ENCODE data around the gene PCSK6.
"Not testable (repeated sequence)": the region's sequence is repeated elsewhere in the genome, so short reads cannot be mapped to it uniquely, and the experiment has no call there.

Gene PCSK6

GRCh38 chr15:101481917-101482525 is 7.5 kb downstream of the PCSK6 start:
- DNase-seq = no peak

GRCh38 chr15:101481381-101481705 is 8.2 kb downstream of the PCSK6 start:
- DNase-seq = no peak

- DNase-seq = no peak
Measured at GRCh38 chr15:101480613-101481380, 8.7 kb downstream of the PCSK6 start.

- no peak for DNase-seq
Measured at GRCh38 chr15:101479851-101480612, 9.5 kb downstream of the PCSK6 start.

GRCh38 chr15:101479342-101479845 is 10.1 kb downstream of the PCSK6 start:
- no peak for DNase-seq

- no peak for DNase-seq
Measured at GRCh38 chr15:101478701-101479341, 10.7 kb downstream of the PCSK6 start.

- no peak for DNase-seq
Measured at GRCh38 chr15:101477851-101478362, 11.6 kb downstream of the PCSK6 start.

- no peak for DNase-seq
Measured at GRCh38 chr15:101476756-101477155, 12.8 kb downstream of the PCSK6 start.

GRCh38 chr15:101474983-101475382 is 14.5 kb downstream of the PCSK6 start:
- no peak for DNase-seq

GRCh38 chr15:101474233-101474632 is 15.3 kb downstream of the PCSK6 start:
- no peak for DNase-seq

- DNase-seq = no peak
Measured at GRCh38 chr15:101472033-101472432, 17.5 kb downstream of the PCSK6 start.

- DNase-seq = no peak
Measured at GRCh38 chr15:101470548-101471239, 18.8 kb downstream of the PCSK6 start.

- DNase-seq = no peak
Measured at GRCh38 chr15:101469520-101470288, 19.8 kb downstream of the PCSK6 start.

GRCh38 chr15:101466188-101466587 is 23.3 kb downstream of the PCSK6 start:
- DNase-seq = no peak

- no peak for DNase-seq
Measured at GRCh38 chr15:101464999-101465669, 24.4 kb downstream of the PCSK6 start.

- no peak for DNase-seq
Measured at GRCh38 chr15:101464256-101464998, 25.1 kb downstream of the PCSK6 start.

GRCh38 chr15:101463696-101464095 is 25.8 kb downstream of the PCSK6 start:
- DNase-seq = not testable (repeated sequence)

GRCh38 chr15:101463270-101463669 is 26.2 kb downstream of the PCSK6 start:
- no peak for DNase-seq

GRCh38 chr15:101461097-101461496 is 28.4 kb downstream of the PCSK6 start:
- DNase-seq = no peak
